NCI-H2107 treated with DMSO at 0.1 percent for 48 hours (cell line): ENCODE data around the gene SNX27.

Experiments used
- DNase-seq: peaks from one replicate; lab custom pipeline; 2025; ENCODE audit not compliant: unreplicated experiment; lab: John Stamatoyannopoulos, UW

SNX27 gene

DNA sequence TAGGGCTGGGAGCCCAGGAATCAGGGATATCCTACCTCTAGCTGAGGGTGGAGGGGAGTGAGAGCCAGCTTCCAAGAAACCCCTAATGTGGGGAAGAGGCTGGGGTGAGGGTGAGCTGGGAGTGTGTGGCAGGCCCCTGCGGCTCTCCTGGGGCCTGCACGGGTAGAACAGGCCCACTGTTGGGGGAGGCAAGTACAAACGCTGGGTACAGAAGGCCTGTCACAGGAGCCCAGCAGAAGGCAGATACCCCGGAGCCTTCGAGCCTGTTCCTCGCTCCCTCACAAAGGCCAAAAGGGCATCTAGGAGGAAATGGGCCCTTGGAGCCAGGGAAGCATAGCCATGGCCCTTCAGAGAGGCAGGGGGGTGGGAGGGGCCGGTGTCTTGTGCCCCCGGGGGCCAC lies 91.1 kb downstream of the SNX27 start:
- no peak for DNase-seq

DNA sequence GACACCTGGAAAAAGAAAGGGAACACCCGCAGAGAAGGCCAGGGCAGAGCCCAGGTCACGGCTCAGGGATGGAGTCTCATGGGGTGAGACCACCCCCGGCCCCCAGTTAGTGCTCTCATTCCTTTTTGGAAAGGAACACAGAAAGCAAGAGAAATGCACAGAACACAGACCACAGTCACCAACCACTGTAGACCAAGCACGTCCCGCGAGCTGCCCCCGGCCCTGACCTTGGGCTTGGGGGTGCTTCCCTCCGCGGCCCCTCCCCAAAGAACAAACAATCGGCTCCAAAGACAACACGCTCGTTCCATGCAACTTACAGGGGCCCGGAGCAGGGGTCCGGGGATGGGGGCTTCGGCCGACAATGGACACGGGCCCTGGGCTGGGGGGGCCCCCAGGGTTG lies 92.0 kb downstream of the SNX27 start:
- DNase-seq, result no peak

DNA sequence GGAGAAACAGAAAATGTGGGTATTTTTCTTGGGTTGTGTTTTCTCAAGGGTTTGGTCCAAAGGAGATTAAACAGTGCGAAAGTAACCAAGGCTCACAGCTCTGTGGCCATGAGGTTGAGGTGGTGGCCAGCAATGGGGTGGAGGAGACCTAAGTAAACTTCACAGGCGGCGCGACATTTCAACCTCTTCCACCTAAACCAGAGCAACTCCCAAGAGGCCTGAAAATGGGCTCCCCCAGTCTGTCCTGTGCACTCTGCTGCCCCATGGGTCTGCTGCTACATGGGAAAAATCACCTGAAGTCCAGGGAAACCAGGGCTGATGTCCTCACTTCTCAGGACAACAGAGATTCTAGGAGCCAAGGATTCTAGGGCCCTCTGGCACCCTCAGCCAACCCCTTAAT lies 92.4 kb downstream of the SNX27 start:
- DNase-seq, result no peak

DNA sequence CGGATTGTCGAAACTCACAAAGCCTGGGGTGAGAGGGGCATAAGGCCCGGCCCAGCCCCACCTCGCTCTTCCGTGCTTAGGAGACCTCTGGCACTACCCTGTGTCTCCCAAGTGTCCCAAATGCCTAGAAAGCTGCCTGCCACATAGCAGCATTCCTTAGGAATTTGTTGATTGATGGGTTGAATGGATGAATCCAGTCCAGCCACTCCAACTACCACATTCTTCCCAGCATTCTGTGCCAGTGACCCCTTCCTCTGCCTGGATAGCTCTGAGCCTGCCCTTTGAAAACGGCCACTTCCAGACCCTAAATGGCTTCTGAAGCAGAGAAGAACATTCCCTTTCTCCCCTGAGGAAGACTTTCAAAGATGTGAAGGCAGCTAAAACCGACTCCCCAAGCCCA lies 93.3 kb downstream of the SNX27 start:
- no peak for DNase-seq

DNA sequence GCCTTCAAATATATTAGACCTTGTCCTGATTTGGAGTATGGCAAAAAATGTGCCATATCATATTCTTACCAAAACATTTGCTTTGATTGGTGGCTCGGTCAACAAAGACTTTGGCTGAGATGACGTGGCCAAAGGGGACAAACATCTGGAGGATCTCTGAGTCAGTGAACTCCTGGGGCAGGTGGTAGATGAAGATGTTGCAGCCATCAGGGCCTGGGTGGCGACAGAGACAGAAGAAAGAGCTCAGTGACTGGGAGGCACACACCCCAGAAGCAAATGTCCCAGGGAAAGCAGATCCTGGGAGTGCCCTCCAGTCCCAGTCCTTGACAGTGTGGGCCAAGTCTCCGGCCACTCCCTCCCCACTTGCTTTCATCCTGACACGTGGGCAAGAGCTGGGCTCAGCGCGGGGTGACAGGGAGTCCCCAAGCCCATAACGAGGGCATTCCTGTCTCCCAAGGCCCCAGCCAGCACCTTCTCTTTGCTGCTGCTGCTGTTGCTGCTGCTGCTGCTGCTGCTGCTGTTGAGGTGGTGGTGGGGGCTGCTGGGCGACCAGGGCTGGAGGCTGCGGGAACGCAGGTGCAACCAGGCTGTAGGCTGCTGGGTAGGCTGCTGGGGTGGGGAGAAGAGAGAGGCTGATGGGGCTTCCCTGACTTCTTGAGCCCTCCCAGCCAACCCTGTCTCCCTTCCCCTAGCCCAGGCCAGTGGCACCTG lies 94.1 kb downstream of the SNX27 start:
- DNase-seq, result no peak

DNA sequence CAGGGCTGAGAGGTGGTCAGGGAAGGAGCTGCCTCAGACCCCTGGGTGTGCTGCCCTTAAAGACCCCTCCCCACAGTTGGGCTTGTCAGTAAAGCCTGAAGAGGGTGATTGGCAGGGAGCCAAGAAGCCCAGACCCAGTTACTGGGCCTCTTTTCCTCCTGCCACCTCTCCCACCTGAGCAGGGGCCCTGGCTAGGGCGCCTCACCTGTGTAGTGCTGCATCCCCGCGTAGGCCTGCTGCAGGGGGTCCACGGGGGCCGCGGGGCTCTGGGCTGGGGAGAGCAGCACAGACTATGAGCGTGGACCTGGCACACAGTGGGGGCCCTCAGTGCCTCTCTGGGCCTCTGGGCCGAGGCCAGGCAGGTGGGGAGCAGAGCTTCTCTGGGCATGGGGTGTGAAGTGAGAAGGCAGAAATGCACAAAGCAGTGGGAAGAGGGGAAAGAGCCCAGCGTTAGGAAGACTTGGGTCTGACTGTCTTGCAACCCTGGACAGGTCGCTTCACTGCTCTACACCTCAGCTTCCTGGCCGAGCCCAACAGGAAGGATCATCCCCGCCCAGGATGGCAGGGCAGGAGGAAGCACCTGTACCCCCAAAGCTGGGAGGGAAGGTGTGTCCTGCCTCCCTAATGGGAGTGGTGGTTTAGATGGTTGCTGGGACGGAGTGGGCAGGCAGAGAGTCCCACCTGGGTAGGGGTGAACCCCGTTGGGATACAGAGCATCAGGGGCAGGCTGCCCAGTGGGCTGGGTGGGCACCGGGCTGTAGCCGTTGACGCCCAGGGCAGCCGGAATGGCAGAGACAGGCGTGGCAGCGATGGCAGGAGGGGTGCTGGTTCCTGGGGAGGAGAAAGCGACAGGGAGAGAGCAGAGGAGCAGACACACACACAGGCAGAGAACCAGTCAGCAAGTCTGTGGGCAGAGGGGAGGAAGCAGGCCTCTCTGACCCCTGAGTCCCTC lies 94.9 kb downstream of the SNX27 start:
- no peak for DNase-seq

DNA sequence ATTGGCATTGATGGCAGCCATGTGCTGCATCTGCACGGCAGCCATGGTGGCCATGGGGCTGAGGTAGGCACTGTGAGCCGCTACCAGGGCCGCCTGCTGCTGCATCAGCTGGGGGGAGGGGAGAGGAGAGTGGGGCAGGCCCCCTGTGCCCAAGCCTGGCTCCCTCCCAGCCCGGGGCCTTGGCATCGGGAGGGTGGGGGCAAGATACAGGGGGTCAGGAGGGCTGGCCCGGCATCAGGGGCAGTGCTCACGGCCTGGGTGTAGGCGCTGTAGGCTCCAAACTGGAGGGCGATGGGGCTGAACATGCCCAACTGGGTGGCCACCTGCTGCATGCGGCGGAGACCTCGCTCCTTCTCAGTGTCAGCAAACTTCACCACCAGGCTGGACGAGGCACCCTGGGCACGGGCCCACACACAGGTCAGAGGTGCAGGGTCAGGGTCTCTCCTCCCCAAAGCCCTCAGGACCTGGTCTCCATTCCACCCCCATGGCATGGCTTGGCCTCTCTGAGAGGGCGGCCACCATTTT lies 95.8 kb downstream of the SNX27 start:
- DNase-seq, result no peak

DNA sequence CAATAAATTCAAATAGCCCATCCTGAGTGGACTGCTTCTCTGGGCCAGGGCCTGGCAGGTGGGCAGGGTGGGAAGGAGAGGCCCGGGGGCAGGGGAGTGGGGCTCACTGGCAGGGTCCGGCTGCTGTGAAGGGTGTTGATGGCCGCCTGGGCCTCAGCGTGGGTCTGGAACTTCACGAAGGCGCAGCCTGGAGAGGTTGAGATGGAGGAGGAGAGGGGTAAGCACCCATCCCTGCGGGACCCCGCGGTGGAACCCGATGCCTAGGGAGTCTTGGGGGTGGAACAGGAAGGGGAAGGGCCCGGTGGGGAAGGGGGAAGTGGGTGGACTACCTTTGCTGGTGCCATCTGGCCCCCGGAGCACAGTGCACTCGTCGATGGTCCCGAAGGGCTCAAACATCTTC lies 97.0 kb downstream of the SNX27 start:
- DNase-seq, result no peak

DNA sequence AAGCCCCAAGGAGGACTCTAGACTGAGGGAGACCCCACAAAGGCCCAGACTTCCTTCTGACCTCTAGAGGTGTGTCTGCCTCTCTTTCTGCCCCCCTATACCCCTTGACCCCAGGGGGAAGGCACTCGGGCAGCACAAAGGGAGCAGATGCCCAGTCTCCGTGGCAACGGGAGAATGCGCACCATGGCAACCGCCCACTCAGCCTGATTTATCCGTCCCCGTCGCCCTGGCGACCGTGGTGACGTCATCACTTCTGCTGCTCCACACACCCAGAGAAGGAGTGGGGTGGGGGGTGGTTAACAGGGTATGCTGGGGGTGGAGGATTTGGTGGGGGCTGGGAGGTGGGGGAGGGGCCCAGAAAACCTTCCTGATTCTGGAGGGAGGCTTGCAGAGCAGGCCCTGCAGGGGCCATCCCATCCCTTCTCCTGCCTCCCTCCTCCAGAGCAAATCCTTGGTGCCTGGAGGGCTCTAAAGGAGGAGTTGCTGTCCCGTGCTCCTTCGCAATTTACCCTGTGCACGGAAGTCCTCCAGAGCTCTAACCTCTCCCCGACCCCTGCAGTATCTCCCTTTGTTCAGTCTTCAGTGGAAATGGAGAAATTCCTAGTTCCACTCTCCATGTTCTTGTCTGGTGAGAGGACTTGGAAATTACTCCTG lies 98.5 kb downstream of the SNX27 start:
- DNase-seq, result no peak

DNA sequence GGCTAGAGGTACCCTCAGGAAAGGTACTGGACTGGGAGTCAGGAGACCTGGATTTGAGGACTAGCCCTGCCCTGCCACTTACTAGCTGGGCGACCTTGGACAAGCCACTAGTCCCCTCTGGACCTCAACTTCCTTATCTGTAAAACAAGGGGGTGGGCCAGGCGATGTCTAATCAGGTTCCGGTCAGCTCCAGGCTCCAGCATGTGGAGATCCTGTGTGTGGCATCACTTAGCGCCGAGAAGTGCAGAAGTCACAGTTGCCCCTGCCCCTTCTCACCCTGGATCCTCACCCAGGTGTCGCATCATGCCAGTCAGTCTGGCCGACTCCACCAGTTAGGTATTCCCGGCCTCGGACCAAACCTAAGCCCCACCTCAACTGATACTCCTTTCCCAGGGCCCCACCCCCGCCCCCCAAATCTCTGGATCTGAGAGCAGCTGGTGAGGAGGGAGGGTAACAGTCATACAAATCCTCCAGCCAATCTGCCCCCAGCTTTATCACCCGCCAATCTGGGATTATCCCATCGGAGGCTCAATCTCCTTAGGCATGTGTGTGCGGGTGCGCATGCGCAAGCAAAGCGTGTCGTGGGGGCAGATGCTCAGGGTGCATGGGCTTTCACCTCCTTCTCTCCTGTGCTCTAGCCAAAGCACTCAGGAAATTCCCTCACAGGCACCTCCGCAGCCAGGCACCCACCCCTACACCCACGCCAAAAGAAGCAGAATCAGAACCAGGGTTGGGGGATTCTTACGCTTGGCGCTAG lies 99.4 kb downstream of the SNX27 start:
- DNase-seq, result no peak

DNA sequence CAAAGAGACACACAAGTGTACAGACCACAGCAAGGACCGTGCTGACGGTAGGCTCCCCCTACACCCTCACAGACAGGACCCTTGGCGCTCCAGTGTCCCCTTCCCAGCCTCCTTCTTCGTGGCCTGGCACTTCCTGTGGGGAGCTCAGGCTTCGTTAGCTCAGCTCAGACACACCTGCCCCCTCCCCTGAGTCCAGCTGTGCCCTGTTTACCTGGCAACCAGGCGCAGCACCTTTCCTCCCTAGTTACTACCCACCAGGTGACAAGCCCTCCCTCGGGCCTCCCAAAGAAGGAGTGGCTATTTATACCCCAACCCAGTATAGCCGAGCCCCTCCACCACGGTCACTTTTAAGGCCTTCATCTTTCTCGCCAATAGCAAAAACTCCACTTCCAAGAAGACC lies 100.1 kb downstream of the SNX27 start:
- no peak for DNase-seq

DNA sequence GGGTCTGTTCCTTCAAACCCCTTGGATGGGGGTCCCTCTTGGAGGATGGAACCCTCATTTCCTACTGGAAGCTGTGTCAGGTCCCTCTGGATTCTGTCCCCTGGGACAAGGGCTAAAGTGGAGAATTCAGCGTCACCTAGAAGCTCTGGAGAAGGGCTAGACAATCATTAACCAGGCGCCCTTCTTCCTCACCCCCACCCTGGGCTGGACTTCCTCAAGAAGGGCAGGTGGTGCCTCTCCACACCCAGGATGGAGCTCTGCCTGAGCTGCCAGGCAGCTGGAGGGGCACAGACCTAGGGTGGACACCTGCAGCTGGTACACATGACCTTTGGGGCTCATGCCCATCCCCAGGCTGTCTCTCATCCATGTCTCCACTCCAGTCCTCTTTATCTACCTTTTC lies 101.2 kb downstream of the SNX27 start:
- no peak for DNase-seq

DNA sequence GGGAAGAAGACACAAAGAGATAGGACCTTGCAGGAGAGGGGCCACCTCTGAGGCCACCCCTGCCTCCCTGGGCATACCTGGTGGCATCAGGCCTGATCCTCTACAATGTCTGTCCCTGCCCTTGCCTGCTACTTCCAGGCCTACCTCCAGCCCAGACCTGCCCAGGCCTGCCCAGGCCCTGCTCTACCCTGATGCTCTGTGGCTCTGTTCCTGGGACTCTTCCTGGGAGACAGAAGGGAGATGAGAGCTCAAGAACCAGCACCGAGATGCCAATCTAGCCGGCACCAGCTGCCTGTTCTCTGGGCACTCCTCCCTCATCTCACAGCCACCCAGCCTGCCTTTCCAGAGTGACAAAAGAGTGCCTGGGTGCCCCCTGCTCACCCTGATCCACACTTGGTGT lies 102.0 kb downstream of the SNX27 start:
- no peak for DNase-seq

DNA sequence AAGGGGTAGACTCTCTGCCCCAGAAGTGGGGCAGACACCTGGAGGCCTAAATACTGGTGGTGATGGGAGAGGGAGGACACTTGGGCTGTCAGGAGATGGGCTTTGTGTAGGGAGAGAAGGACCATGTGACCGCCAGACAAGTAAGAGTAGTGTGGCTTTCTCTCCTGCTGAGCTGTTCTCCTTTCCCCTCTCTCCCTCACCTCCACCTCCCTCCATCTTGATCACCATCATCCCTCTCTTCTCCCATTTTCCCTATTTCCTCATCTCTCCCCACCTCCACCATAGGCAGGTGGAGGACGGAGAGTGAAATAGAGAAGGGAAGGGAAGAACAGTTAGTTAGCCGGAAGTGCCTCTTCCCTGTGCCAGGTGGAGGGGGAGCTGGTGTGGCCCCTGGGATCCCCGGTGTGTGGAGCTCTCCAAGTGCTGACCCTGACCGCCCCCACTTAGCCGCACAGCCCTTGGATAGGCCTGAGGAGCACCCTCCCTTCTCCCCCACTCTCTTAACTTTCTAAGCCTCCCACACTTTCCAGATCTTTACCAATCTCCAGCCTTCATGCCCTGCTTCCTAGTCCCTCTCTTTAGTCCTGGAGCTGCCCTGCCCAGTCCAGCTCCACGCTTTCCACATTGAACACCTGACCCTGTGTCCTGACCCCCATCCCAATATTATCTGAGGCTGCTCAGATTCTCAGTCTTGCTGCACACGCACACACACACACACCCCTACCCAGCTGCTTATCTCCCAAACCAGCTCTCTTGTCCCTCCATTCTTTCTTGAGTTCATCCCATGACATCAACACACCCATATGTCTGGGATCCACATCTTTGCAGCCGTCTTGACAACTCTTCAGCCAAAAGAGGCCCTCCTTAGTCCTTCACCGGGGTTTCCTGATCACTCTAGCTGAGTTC lies 103.2 kb downstream of the SNX27 start:
- DNase-seq, result no peak

DNA sequence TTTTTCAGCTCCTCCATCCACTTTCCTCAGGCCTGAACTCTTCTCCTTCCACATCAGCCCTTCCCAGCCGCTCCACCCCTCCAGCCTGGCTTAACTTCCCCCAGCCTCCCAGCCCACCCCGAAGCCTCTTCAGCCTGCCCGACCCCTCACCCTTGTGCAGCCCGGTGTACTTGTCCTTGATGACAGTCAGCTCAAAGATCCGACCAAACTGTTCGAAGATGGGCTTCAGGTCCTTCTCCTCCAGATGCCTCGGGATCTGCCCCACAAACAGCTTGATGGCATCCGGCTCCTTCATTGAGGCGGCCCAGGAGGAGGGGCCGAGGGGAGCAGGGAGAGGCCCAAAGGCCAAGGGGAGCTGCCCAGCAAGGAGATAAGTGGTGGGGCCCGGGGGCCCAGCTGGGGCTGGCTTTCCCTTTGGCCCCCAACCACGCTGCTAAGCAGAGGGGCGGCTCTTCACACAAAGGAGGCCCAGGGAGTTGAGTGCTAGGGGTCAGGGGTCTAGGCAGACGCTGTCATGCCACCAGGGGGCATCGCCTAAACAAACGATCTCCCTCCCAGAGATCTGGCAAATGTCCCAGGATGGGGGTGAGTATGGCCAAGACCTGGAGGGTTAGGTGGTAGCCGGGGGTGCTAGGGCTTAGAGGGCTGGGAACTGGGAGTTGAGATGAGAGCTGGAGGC lies 104.0 kb downstream of the SNX27 start:
- DNase-seq, result no peak

DNA sequence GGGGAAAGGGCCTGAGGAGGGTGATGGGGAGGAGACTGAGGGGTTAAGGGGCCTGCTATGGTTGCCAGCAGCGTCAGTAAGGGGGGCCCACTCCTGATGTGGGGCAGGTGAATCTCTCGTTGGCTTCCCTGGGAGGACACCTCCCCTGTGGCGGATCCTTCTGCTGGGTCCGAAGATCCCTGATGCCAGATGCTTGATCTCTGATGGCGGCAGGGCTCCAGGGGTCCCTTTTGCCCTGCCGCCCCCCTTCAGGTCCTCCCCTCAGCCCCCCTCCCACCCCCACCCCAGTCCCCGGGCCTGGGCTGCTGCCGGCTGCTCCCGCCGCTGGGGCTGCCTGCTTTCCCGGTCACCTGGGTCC lies 104.5 kb downstream of the SNX27 start:
- no peak for DNase-seq

DNA sequence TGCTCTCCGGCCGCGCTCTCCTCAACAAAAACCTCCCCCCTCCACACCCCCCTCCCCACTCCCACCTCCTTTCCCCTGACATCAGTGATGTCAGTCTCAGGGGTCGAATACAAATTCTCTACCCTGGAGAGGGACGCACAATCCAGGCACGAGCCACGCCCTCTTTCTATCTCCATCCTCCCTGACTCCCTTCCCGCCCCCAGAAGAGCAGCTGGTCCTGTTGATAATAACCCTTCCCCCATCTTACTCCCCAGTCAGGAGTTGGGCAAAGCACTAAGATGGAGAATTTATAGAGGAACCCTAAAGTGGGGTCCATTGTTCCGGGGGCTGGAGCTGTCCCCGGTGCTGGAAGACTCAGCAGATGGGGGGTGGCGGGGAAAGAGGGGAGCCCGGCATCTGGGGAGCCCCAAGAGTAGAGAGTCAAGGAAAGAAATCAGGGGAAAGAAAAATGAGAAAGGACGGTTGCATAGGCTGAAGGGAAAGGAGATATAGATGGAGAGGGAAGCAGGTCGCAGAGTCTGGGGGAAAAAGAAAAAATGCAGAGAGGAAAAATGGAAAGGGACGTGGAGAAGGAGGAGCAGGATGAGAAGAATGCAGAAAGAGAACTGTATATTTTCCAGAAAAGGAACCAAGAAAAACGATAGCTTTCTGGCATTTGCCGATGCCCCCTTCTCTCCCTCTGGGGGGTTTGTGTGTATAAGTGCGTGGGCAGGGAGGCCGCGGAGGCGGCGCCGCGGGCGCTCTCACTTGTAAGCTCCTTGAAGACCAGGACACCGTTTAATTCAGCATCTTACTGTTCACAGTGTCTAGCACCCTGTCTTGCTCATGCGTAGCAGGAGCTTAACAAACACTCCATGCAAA lies 105.2 kb downstream of the SNX27 start, which contains the start of gene CELF3:
Gene CELF3 (minus strand): TSS at position 33 of the 861 bp plus-strand sequence. CDS start 783 bp downstream, outside the sequence.
- DNase-seq, result peak; percentile 90

DNA sequence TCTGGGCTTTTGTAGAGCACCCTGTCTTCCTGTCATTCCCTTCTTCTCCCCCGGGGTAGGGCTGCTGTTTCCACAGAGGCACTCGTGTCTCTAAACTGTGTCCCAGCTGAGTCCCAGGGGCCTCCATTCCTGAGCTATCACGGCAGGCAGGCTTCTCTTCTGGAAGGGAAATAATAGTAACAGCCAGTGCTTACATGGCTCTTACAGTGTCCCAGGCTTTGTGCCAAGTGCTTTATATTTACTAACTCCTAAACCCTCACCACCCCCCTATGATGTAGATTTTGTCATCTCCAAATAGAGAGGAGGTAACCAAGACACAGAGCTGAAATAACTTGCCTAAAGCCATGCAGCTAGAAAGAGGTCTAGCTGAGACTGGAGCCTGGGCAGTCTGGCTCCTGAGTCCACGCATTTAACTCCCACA lies 106.2 kb downstream of the SNX27 start:
- no peak for DNase-seq
